ENCODE data around the gene CHST1. TPM values are rescaled to one million over a fixed set of nuclear protein-coding genes. Genes with fewer than 3 reads are reported as not detected.

CHST1 gene
- total RNA-seq, 4 donors from 2014 or later: 3.3 to 6.9 (median 3.7) TPM

- WGBS: 33% methylated on average over 2 of the region's 2 CpGs
These were observed 23.5 kb downstream of the CHST1 start for GRCh38 chr11:45641961-45642360.

GRCh38 chr11:45638051-45638450 is 27.4 kb downstream of the CHST1 start:
- no peaks in the 10 kb centered on the region for H3K4me1 ChIP-seq
- 81% methylated on average over 2 of the region's 2 CpGs for WGBS
- no peak for TF ChIP-seq POLR2A (IDR thresholded peaks at IDR 0.05; ENCODE audit: low read depth)
- no peak for TF ChIP-seq EP300 (IDR thresholded peaks at IDR 0.05)
- TF ChIP-seq POLR2AphosphoS5 (IDR thresholded peaks at IDR 0.05): no peak
- TF ChIP-seq CTCF (IDR thresholded peaks at IDR 0.05): no peak

More at GRCh38 chr11:45641961-45642360, 23.5 kb downstream of the CHST1 start:
- H3K4me1 ChIP-seq: no peaks in the 10 kb centered on the region
- H3K9me3 ChIP-seq: peaks cover 0 to 7% (median 3%) of the 10 kb centered on the region in 4 donors
- no peak overlapping the region for H3K4me3 ChIP-seq
- intact Hi-C loops (cut with DNase I): no loop called here
- DNase-seq (ENCODE audit: extremely low spot score): no peak
- H3K27me3 ChIP-seq: peaks cover 0 to 29% (median 0%) of the 10 kb centered on the region in 4 donors
- TF ChIP-seq POLR2AphosphoS5 (IDR thresholded peaks at IDR 0.05): no peak
- no peak for TF ChIP-seq POLR2A (IDR thresholded peaks at IDR 0.05; ENCODE audit: low read depth)
- TF ChIP-seq EP300 (IDR thresholded peaks at IDR 0.05): no peak
- no peak for TF ChIP-seq CTCF (IDR thresholded peaks at IDR 0.05)
- H3K27ac ChIP-seq (replicated peaks in 1 of 4): no peak overlapping the region
- H3K36me3 ChIP-seq: no peaks in the 10 kb centered on the region

GRCh38 chr11:45635907-45636306 is 29.5 kb downstream of the CHST1 start:
- H3K27ac ChIP-seq (replicated peaks in 1 of 4): no peak overlapping the region
- WGBS: no CpG with 5 or more reads among the region's 1 CpG
- H3K9me3 ChIP-seq: peaks cover 0 to 15% (median 3%) of the 10 kb centered on the region in 4 donors
- TF ChIP-seq CTCF (IDR thresholded peaks at IDR 0.05) (no peak), POLR2A (IDR thresholded peaks at IDR 0.05; ENCODE audit: low read depth) (no peak), EP300 (IDR thresholded peaks at IDR 0.05) (no peak), POLR2AphosphoS5 (IDR thresholded peaks at IDR 0.05) (no peak)
- H3K4me3 ChIP-seq: no peak overlapping the region
- H3K27me3 ChIP-seq: no peaks in the 10 kb centered on the region
- intact Hi-C loops (cut with DNase I): no loop called here
- H3K36me3 ChIP-seq: no peaks in the 10 kb centered on the region
- no peak for DNase-seq (ENCODE audit: extremely low spot score)
- no peaks in the 10 kb centered on the region for H3K4me1 ChIP-seq

More at GRCh38 chr11:45638051-45638450, 27.4 kb downstream of the CHST1 start:
- H3K27ac ChIP-seq (replicated peaks in 1 of 4): no peak overlapping the region
- H3K9me3 ChIP-seq: peaks cover 0 to 7% (median 3%) of the 10 kb centered on the region in 4 donors
- intact Hi-C loops (cut with DNase I): no loop called here
- no peaks in the 10 kb centered on the region for H3K36me3 ChIP-seq
- no peak for DNase-seq (ENCODE audit: extremely low spot score)
- peaks cover 0 to under 1% (median 0%) of the 10 kb centered on the region in 4 donors for H3K27me3 ChIP-seq
- no peak overlapping the region for H3K4me3 ChIP-seq

GRCh38 chr11:45625611-45626010 is 39.8 kb downstream of the CHST1 start:
- Histone ChIP-seq H3K36me3 (no peaks in the 10 kb centered on the region), H3K27ac (replicated peaks in 1 of 4) (no peak overlapping the region), H3K4me3 (no peak overlapping the region), H3K27me3 (peaks cover 0 to 25% (median 0%) of the 10 kb centered on the region in 4 donors), H3K9me3 (peaks cover 0 to 12% (median 3%) of the 10 kb centered on the region in 4 donors), H3K4me1 (no peaks in the 10 kb centered on the region)
- DNase-seq (ENCODE audit: extremely low spot score): no peak
- intact Hi-C loops (cut with DNase I): no loop called here
- no peak for TF ChIP-seq POLR2AphosphoS5 (IDR thresholded peaks at IDR 0.05)
- TF ChIP-seq EP300 (IDR thresholded peaks at IDR 0.05): no peak
- TF ChIP-seq POLR2A (IDR thresholded peaks at IDR 0.05; ENCODE audit: low read depth): no peak
- TF ChIP-seq CTCF (IDR thresholded peaks at IDR 0.05): no peak
- 87% methylated on average over 6 of the region's 6 CpGs for WGBS

GRCh38 chr11:45624095-45624494 is 41.3 kb downstream of the CHST1 start:
- Histone ChIP-seq H3K4me3 (no peak overlapping the region), H3K4me1 (no peaks in the 10 kb centered on the region), H3K36me3 (no peaks in the 10 kb centered on the region), H3K27ac (replicated peaks in 1 of 4) (no peak overlapping the region), H3K9me3 (peaks cover 0 to 12% (median 5%) of the 10 kb centered on the region in 4 donors), H3K27me3 (peaks cover 0 to 30% (median 0%) of the 10 kb centered on the region in 4 donors)
- intact Hi-C loops (cut with DNase I): no loop called here
- TF ChIP-seq POLR2A (IDR thresholded peaks at IDR 0.05; ENCODE audit: low read depth) (no peak), EP300 (IDR thresholded peaks at IDR 0.05) (no peak)
- 92% methylated on average over 2 of the region's 2 CpGs for WGBS
- DNase-seq (ENCODE audit: extremely low spot score): peak; percentile 86

All from esophagus muscularis mucosa (tissue), 4 donors.